Activated CD4-positive, alpha-beta memory T cell treated with anti-CD3 and anti-CD28 coated beads for 36 hours (primary cell): ENCODE data around the gene GABRG3. TPM values are rescaled to one million over a fixed set of nuclear protein-coding genes. Genes with fewer than 3 reads are reported as not detected.
A peak's percentile ranks its signal among the peaks of the same experiment; 100 is the strongest.

Experiments used
- CTCF ChIA-PET: fragments of 350-600 bp; sonication (Branson Sonifier 250); formaldehyde crosslinking; loops from one replicate; lab custom pipeline; 2021; ENCODE audit warnings: antibody characterized with exemption, inconsistent platforms; lab: Charles Lee
- POLR2A ChIA-PET: fragments of 350-600 bp; sonication (Branson Sonifier 250); formaldehyde crosslinking; loops from one replicate; lab custom pipeline; 2021; ENCODE audit warnings: antibody characterized with exemption; lab: Charles Lee
- DNase-seq: peaks from one replicate; pipeline ENCODE4 v3.0.0-alpha.2; 2020
- H3K27ac Mint-ChIP-seq: one replicate; pipeline ENCODE4 v1.8.0; 2021; ENCODE audit warnings: mixed read lengths
- H3K27me3 Mint-ChIP-seq: one replicate; pipeline ENCODE4 v1.8.0; 2021; ENCODE audit warnings: mixed read lengths
- H3K36me3 Mint-ChIP-seq: one replicate; pipeline ENCODE4 v1.8.0; 2021; ENCODE audit warnings: mixed read lengths
- H3K4me1 Mint-ChIP-seq: one replicate; pipeline ENCODE4 v1.8.0; 2021; ENCODE audit warnings: low read depth, mixed read lengths
- H3K4me3 Mint-ChIP-seq: one replicate; pipeline ENCODE4 v1.8.0; 2021; ENCODE audit warnings: mild to moderate bottlenecking, mixed read lengths
- H3K9me3 Mint-ChIP-seq: one replicate; pipeline ENCODE4 v1.8.0; 2021; ENCODE audit warnings: mixed read lengths
- intact Hi-C: fragments of 100-400 bp; cut with micrococcal nuclease; formaldehyde crosslinking; loops from one replicate; pipeline ENCODE4 v1.15.1; 2023
- total RNA-seq, 2 experiments: library from RNA; stranded (reverse); gene quantifications; one replicate each; pipeline ENCODE4 v1.2.3, GENCODE V29; 2021

GABRG3 gene
- total RNA-seq, 2 experiments from 2014 or later = not detected

DNA sequence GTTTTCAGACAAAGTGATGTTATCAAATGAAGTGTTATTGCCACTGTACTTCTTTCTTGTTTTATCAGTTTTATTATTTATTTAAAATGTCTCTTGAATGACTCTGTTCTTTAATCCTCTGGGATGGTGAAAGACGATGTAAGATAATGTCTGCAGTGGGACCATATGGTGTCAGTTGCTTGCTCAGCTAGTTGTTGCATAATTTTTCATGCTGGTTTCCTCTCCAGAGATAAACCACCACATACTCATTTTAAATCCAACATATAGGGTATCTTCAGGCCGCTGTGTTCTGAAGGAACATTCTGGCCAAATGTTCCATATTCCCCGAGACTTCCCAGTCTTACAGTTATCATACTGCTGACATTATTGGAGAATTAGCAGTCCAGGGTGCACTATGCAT, 75.9 kb downstream of the GABRG3 start:
- Mint-ChIP-seq H3K4me1 (no peaks in the 10 kb centered on the region), H3K9me3 (no peaks in the 10 kb centered on the region), H3K4me3 (no peak overlapping the region), H3K36me3 (no peaks in the 10 kb centered on the region), H3K27me3 (no peaks in the 10 kb centered on the region), H3K27ac (no peak overlapping the region)
- intact Hi-C loops = no loop called here
- CTCF ChIA-PET = interaction anchor here (1.0 kb wide), 1 partner anchor 13 kb away, joined by 5 read pairs; no protein-coding TSS in a partner anchor
- DNase-seq = no peak
- POLR2A ChIA-PET = no interaction called here

DNA sequence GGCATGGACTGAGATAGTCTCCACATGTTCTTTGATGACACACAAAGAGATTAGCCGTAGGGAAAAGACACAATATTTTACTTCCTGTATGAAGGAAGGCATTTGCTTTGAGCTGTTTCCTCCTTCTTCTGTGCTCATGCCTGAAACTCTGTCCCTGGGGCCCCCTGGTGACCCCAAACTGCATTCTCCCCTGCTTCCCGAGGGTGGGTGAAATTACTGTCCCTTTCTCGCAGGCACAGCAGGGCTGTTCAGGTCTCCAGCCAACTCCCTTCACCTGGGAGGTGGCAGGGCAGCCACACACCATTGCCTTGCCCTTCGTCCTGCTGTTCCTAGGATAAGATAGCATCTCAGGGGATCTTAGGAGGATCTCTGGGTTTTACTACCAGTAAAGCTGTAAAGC, 79.2 kb downstream of the GABRG3 start:
- ChIA-PET POLR2A (no interaction called here), CTCF (no interaction called here)

GRCh38 chr15:27054426-27054825, 83.4 kb downstream of the GABRG3 start:
- Mint-ChIP-seq H3K9me3 (peaks cover 3% of the 10 kb centered on the region), H3K36me3 (no peaks in the 10 kb centered on the region), H3K4me1 (no peaks in the 10 kb centered on the region), H3K27ac (no peak overlapping the region), H3K27me3 (no peaks in the 10 kb centered on the region), H3K4me3 (no peak overlapping the region)
- no peak for DNase-seq
- ChIA-PET POLR2A (no interaction called here), CTCF (no interaction called here)
- intact Hi-C loops = no loop called here

More for the DNA sequence above, 79.2 kb downstream of the GABRG3 start:
- Mint-ChIP-seq H3K27ac (no peak overlapping the region), H3K4me1 (no peaks in the 10 kb centered on the region), H3K9me3 (no peaks in the 10 kb centered on the region), H3K27me3 (no peaks in the 10 kb centered on the region), H3K4me3 (no peak overlapping the region), H3K36me3 (no peaks in the 10 kb centered on the region)
- intact Hi-C loops = no loop called here
- no peak for DNase-seq

GRCh38 chr15:27057904-27058645, 87.1 kb downstream of the GABRG3 start:
- CTCF ChIA-PET = no interaction called here
- no peak overlapping the region for H3K4me3 Mint-ChIP-seq

DNA sequence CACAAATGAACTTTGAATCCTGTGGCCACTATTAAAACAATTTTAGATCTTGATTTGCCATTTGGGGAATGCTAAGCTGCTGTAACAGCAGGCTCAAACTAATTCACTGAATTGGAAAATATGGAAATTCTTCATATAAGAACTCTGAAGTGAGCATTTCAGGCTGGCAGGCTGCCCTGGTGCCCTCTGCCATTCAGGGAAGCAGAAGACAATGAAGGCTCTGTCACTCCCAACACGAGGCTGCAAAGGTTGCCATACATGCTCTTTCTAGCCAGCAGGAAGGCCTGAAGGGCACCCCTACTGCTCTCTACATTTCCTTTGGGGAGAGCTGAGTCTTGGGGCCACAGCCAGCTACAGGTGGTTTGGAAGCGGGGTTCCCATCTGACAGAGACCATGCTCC, 88.0 kb downstream of the GABRG3 start:
- ChIA-PET CTCF (interaction anchor here (1.2 to 1.9 kb wide), 3 partner anchors 8 to 23 kb away, joined by 3 to 5 read pairs (median 5); no protein-coding TSS in a partner anchor), POLR2A (no interaction called here)
- no peak overlapping the region for H3K27ac Mint-ChIP-seq
- H3K4me1 Mint-ChIP-seq = no peaks in the 10 kb centered on the region
- no peaks in the 10 kb centered on the region for H3K36me3 Mint-ChIP-seq
- no peak overlapping the region for H3K4me3 Mint-ChIP-seq
- no peak for DNase-seq
- peaks cover 8% of the 10 kb centered on the region for H3K9me3 Mint-ChIP-seq
- intact Hi-C loops = no loop called here
- H3K27me3 Mint-ChIP-seq = no peaks in the 10 kb centered on the region

More at GRCh38 chr15:27057904-27058645, 87.1 kb downstream of the GABRG3 start:
- intact Hi-C loops = no loop called here
- Mint-ChIP-seq H3K9me3 (peaks cover 8% of the 10 kb centered on the region), H3K4me1 (no peaks in the 10 kb centered on the region), H3K27ac (no peak overlapping the region), H3K36me3 (no peaks in the 10 kb centered on the region), H3K27me3 (no peaks in the 10 kb centered on the region)
- POLR2A ChIA-PET = no interaction called here
- no peak for DNase-seq

DNA sequence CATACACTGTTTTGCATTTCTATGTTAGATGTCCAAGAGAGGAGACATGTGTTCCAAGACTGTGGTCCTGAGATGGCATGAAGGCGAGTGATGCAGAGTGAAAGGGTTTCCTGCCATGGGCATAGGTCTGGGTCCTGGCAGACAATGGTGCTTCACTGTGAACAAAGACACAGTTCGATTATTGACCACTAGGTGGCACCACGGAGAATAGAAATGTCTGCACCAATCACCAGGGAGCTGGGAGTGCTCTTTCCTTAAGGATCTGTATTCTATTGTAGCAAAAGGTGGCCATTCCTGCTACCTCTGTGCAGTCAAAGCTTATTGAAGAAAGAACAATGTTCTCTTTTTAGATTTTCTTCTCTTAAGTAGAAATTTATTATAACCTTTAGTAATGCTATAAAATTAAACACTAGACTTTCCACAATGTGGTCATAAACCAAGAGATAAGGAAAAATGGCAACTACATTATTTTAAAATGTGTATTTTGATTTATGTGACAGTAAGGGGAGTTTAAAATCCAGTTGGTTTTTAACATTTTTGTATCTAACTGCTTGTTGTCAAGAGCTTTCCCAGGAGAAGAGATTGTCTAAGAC, 88.7 kb downstream of the GABRG3 start:
- Mint-ChIP-seq H3K27me3 (no peaks in the 10 kb centered on the region), H3K27ac (no peak overlapping the region), H3K9me3 (peaks cover 8% of the 10 kb centered on the region), H3K4me1 (no peaks in the 10 kb centered on the region), H3K36me3 (no peaks in the 10 kb centered on the region), H3K4me3 (no peak overlapping the region)
- peak; percentile 11 for DNase-seq
- intact Hi-C loops = no loop called here
- ChIA-PET CTCF (interaction anchor here (0.6 to 1.9 kb wide), 8 partner anchors 9 to 583 kb away, joined by 3 to 5 read pairs (median 3); no protein-coding TSS in a partner anchor), POLR2A (no interaction called here)

- no peak overlapping the region for H3K4me3 Mint-ChIP-seq
- no peak for DNase-seq
- intact Hi-C loops = no loop called here
- ChIA-PET POLR2A (no interaction called here), CTCF (no interaction called here)
- no peaks in the 10 kb centered on the region for H3K4me1 Mint-ChIP-seq
- no peaks in the 10 kb centered on the region for H3K36me3 Mint-ChIP-seq
- no peaks in the 10 kb centered on the region for H3K27me3 Mint-ChIP-seq
- peaks cover 12% of the 10 kb centered on the region for H3K9me3 Mint-ChIP-seq
- no peak overlapping the region for H3K27ac Mint-ChIP-seq
Measured at GRCh38 chr15:27061739-27062138, 90.8 kb downstream of the GABRG3 start.

DNA sequence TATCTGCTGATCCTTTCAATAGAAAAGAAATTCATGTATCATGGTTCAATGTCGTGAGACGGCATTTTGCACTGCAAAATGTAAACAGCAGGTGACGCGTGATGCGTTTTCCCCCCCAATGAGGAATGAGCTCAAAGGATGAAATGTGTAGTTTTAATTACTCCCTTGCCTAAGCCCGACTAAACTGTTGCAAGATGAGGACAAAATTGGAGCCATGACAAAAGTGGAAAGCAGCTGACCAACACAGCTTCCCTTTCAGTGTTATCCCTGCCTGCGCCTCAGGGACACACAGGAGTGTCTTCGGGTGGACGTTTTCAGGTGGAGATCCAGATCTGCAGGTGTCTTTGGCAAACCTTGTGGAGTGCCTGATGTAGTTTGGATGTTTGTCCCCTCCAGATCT, 92.0 kb downstream of the GABRG3 start:
- Mint-ChIP-seq H3K4me1 (no peaks in the 10 kb centered on the region), H3K4me3 (no peak overlapping the region), H3K27ac (no peak overlapping the region), H3K27me3 (no peaks in the 10 kb centered on the region), H3K9me3 (peaks cover 23% of the 10 kb centered on the region), H3K36me3 (peaks cover 3% of the 10 kb centered on the region)
- ChIA-PET CTCF (no interaction called here), POLR2A (no interaction called here)
- no peak for DNase-seq
- intact Hi-C loops = no loop called here

- no peak overlapping the region for H3K27ac Mint-ChIP-seq
- intact Hi-C loops = no loop called here
Measured at GRCh38 chr15:27064080-27064479, 93.1 kb downstream of the GABRG3 start.

GRCh38 chr15:27065151-27065550, 94.2 kb downstream of the GABRG3 start:
- ChIA-PET CTCF (no interaction called here), POLR2A (no interaction called here)
- H3K4me3 Mint-ChIP-seq = no peak overlapping the region
- H3K4me1 Mint-ChIP-seq = no peaks in the 10 kb centered on the region
- peaks cover 39% of the 10 kb centered on the region for H3K9me3 Mint-ChIP-seq
- intact Hi-C loops = no loop called here
- H3K27me3 Mint-ChIP-seq = no peaks in the 10 kb centered on the region
- DNase-seq = no peak
- peaks cover 3% of the 10 kb centered on the region for H3K36me3 Mint-ChIP-seq
- no peak overlapping the region for H3K27ac Mint-ChIP-seq

More at GRCh38 chr15:27064080-27064479, 93.1 kb downstream of the GABRG3 start:
- ChIA-PET CTCF (no interaction called here), POLR2A (no interaction called here)
- H3K27me3 Mint-ChIP-seq = no peaks in the 10 kb centered on the region
- H3K4me3 Mint-ChIP-seq = no peak overlapping the region
- DNase-seq = no peak
- peaks cover 34% of the 10 kb centered on the region for H3K9me3 Mint-ChIP-seq
- no peaks in the 10 kb centered on the region for H3K4me1 Mint-ChIP-seq
- H3K36me3 Mint-ChIP-seq = peaks cover 3% of the 10 kb centered on the region

- no peak overlapping the region for H3K4me3 Mint-ChIP-seq
- H3K27ac Mint-ChIP-seq = no peak overlapping the region
- ChIA-PET CTCF (no interaction called here), POLR2A (no interaction called here)
- intact Hi-C loops = no loop called here
- no peaks in the 10 kb centered on the region for H3K4me1 Mint-ChIP-seq
- no peaks in the 10 kb centered on the region for H3K27me3 Mint-ChIP-seq
- peaks cover 3% of the 10 kb centered on the region for H3K36me3 Mint-ChIP-seq
- DNase-seq = no peak
- H3K9me3 Mint-ChIP-seq = peaks cover 39% of the 10 kb centered on the region
Measured at GRCh38 chr15:27065785-27066184, 94.8 kb downstream of the GABRG3 start.

GRCh38 chr15:27066446-27066845, 95.5 kb downstream of the GABRG3 start:
- peaks cover 40% of the 10 kb centered on the region for H3K9me3 Mint-ChIP-seq
- H3K27me3 Mint-ChIP-seq = no peaks in the 10 kb centered on the region

More at GRCh38 chr15:27066446-27066845, 95.5 kb downstream of the GABRG3 start:
- POLR2A ChIA-PET = no interaction called here
- CTCF ChIA-PET = no interaction called here
- intact Hi-C loops = no loop called here
- Mint-ChIP-seq H3K36me3 (peaks cover 3% of the 10 kb centered on the region), H3K4me3 (no peak overlapping the region), H3K27ac (no peak overlapping the region), H3K4me1 (no peaks in the 10 kb centered on the region)
- DNase-seq = no peak
